HepG2 (cell line): ENCODE data around the gene PCCB. TPM values are rescaled to one million over a fixed set of nuclear protein-coding genes. Genes with fewer than 3 reads are reported as not detected.

ENCODE experiments used
- ARID2 ChIP-seq: sonication (generic); formaldehyde crosslinking; IDR thresholded peaks from 2 replicates; pipeline ENCODE4 v1.8.1; 2022; ENCODE audit warnings: mild to moderate bottlenecking, missing genetic modification reagents, borderline replicate concordance
- ATAD3A ChIP-seq: sonication (generic); formaldehyde crosslinking; IDR thresholded peaks from 2 replicates; pipeline ENCODE4 v1.4.0; 2020; ENCODE audit warnings: missing genetic modification reagents
- CBX1 ChIP-seq: IDR thresholded peaks from one replicate; pipeline ENCODE4 v1.6.1; 2016; ENCODE audit warnings: antibody characterized with exemption, low read depth
- CENPT ChIP-seq: sonication (generic); formaldehyde crosslinking; IDR thresholded peaks from 2 replicates; pipeline ENCODE4 v1.8.0; 2022; ENCODE audit warnings: low read depth, mild to moderate bottlenecking, moderate library complexity, missing genetic modification reagents
- HINFP ChIP-seq: sonication (generic); formaldehyde crosslinking; IDR thresholded peaks from 2 replicates; pipeline ENCODE4 v1.4.0; 2020; ENCODE audit warnings: low read depth, mild to moderate bottlenecking, missing genetic modification reagents
- HNRNPK ChIP-seq: fragments of 200-400 bp; formaldehyde crosslinking; IDR thresholded peaks from 2 replicates; pipeline ENCODE4 v1.6.1; 2018; ENCODE audit warnings: low read length, low read depth, moderate library complexity, mild to moderate bottlenecking; ENCODE audit not compliant: poor library complexity, severe bottlenecking
- HOXA3 ChIP-seq: sonication (generic); formaldehyde crosslinking; IDR thresholded peaks from 2 replicates; pipeline ENCODE4 v1.5.0; 2020; ENCODE audit warnings: missing genetic modification reagents
- MIER3 ChIP-seq: IDR thresholded peaks from 2 replicates; pipeline ENCODE4 v1.6.1; 2016; ENCODE audit warnings: missing compliant biosample characterization, borderline replicate concordance
- PRPF4 ChIP-seq: fragments of 200-400 bp; formaldehyde crosslinking; IDR thresholded peaks from 2 replicates; pipeline ENCODE4 v1.6.1; 2016; ENCODE audit warnings: low read length, low read depth; ENCODE audit not compliant: poor library complexity, severe bottlenecking
- REL ChIP-seq: sonication (generic); formaldehyde crosslinking; conservative IDR thresholded peaks from 2 replicates; pipeline ENCODE4 v1.8.0; 2022; ENCODE audit warnings: mild to moderate bottlenecking, missing genetic modification reagents, moderate library complexity
- RXRB ChIP-seq: IDR thresholded peaks from 2 replicates; pipeline ENCODE4 v1.6.1; 2016; ENCODE audit warnings: borderline replicate concordance, missing genetic modification reagents, missing compliant biosample characterization
- SMYD3 ChIP-seq: sonication (generic); formaldehyde crosslinking; IDR thresholded peaks from 2 replicates; pipeline ENCODE4 v1.8.1; 2023; ENCODE audit warnings: mild to moderate bottlenecking, missing genetic modification reagents
- SUZ12 ChIP-seq: fragments of 150-350 bp; IDR thresholded peaks from 2 replicates; pipeline ENCODE4 v1.6.1; 2014; ENCODE audit warnings: low read depth, low read length
- TBX2 ChIP-seq: sonication (generic); formaldehyde crosslinking; IDR thresholded peaks from 2 replicates; pipeline ENCODE4 v1.5.0; 2020; ENCODE audit warnings: missing genetic modification reagents, mild to moderate bottlenecking, borderline replicate concordance
- TP53 ChIP-seq: sonication (generic); formaldehyde crosslinking; conservative IDR thresholded peaks from 2 replicates; pipeline ENCODE4 v1.4.0; 2020; ENCODE audit warnings: missing genetic modification reagents
- YY1 ChIP-seq: IDR thresholded peaks from 2 replicates; pipeline ENCODE4 v1.6.1; 2011; ENCODE audit warnings: low read length, low read depth, moderate library complexity, mild to moderate bottlenecking; ENCODE audit not compliant: insufficient read depth, insufficient replicate concordance
- ZFP90 ChIP-seq: sonication (generic); formaldehyde crosslinking; IDR thresholded peaks from 2 replicates; pipeline ENCODE4 v1.8.0; 2022; ENCODE audit warnings: missing genetic modification reagents, mild to moderate bottlenecking, inconsistent platforms, borderline replicate concordance
- ZNF17 ChIP-seq: sonication (generic); formaldehyde crosslinking; IDR thresholded peaks from 2 replicates; pipeline ENCODE4 v1.5.0; 2020; ENCODE audit warnings: mild to moderate bottlenecking, missing genetic modification reagents
- ZNF24 ChIP-seq: fragments of 450-650 bp; IDR thresholded peaks from 2 replicates; pipeline ENCODE4 v1.6.1; 2017; ENCODE audit warnings: antibody characterized with exemption, mild to moderate bottlenecking
- ZNF282 ChIP-seq: fragments of 450-650 bp; IDR thresholded peaks from 2 replicates; pipeline ENCODE4 v1.6.1; 2018; ENCODE audit not compliant: partially characterized antibody
- ZNF333 ChIP-seq: sonication (generic); formaldehyde crosslinking; IDR thresholded peaks from 2 replicates; pipeline ENCODE4 v1.4.0; 2020; ENCODE audit warnings: mild to moderate bottlenecking, missing genetic modification reagents, borderline replicate concordance
- ZNF34 ChIP-seq: sonication (generic); formaldehyde crosslinking; IDR thresholded peaks from 2 replicates; pipeline ENCODE4 v1.4.0; 2020; ENCODE audit warnings: mild to moderate bottlenecking, missing genetic modification reagents, borderline replicate concordance
- ZNF441 ChIP-seq: sonication (generic); formaldehyde crosslinking; IDR thresholded peaks from 2 replicates; pipeline ENCODE4 v1.7.0; 2021; ENCODE audit warnings: missing genetic modification reagents, borderline replicate concordance
- ZNF503 ChIP-seq: sonication (generic); formaldehyde crosslinking; IDR thresholded peaks from 2 replicates; pipeline ENCODE4 v1.4.0; 2020; ENCODE audit warnings: missing genetic modification reagents
- ZNF562 ChIP-seq: sonication (generic); formaldehyde crosslinking; IDR thresholded peaks from 2 replicates; pipeline ENCODE4 v1.8.0; 2022; ENCODE audit warnings: missing genetic modification reagents, borderline replicate concordance
- ZNF605 ChIP-seq: sonication (generic); formaldehyde crosslinking; IDR thresholded peaks from 2 replicates; pipeline ENCODE4 v1.8.0; 2022; ENCODE audit warnings: mild to moderate bottlenecking, missing genetic modification reagents
- ZNF619 ChIP-seq: sonication (generic); formaldehyde crosslinking; IDR thresholded peaks from 2 replicates; pipeline ENCODE4 v1.4.0; 2020; ENCODE audit warnings: mild to moderate bottlenecking, missing genetic modification reagents
- ZNF788 ChIP-seq: sonication (generic); formaldehyde crosslinking; IDR thresholded peaks from 2 replicates; pipeline ENCODE4 v1.5.0; 2020; ENCODE audit warnings: mild to moderate bottlenecking, missing genetic modification reagents, borderline replicate concordance
- polyA plus RNA-seq, 8 experiments: library from polyadenylated mRNA; depleted of rRNA in 3 of 8; stranded (reverse) in 7 of 8; unstranded in 1 of 8; fragments of >200 nt; fragmentation: Illumina TruSeq in 4 of 8; extraction: Trizol in 4 of 8; gene quantifications; 2 replicates each; pipeline versions ENCODE4 v1.2.1 to v1.2.3, GENCODE V29; 2011 to 2016; ENCODE audit warnings: low read depth in 4 of 8, missing spikeins in 1 of 8, mixed read lengths in 1 of 8; ENCODE audit not compliant: insufficient read depth in 1 of 8
- total RNA-seq, 5 experiments: library from RNA; depleted of rRNA; stranded (reverse); fragments of >200 nt; fragmentation: Illumina TruSeq; extraction: Trizol; gene quantifications; 2 replicates each; pipeline ENCODE4 v1.2.3, GENCODE V29; 2016; ENCODE audit warnings: low read depth in 1 of 5

The PCCB gene
- total and polyA plus RNA-seq, 2 of the 13 experiments (the other 11 are each of a cell fraction or from before 2014, with no cell fraction given), result 84.1 to 88.7 TPM

- TF ChIP-seq CENPT (CRISPR knock-in tag) (no peak), ZNF562 (CRISPR knock-in tag) (no peak), ZNF24 (no peak), YY1 (peak; percentile 97), TBX2 (peak; percentile 79), ATAD3A (no peak), RXRB (CRISPR knock-in tag) (peak; percentile 41; the same call in 1 of the 2 replicates), CBX1 (no peak), HINFP (CRISPR knock-in tag) (peak; percentile 82; the same call in 1 of the 2 replicates), SUZ12 (no peak), SMYD3 (peak; percentile 14), MIER3 (CRISPR knock-in tag) (peak; percentile 53; the same call in 1 of the 2 replicates), ZNF503 (CRISPR knock-in tag) (0 out of 2 replicates have a peak, but pooled peaks have one; percentile 31), ZNF605 (peak; percentile 55; the same call in 1 of the 2 replicates), HOXA3 (CRISPR knock-in tag) (peak; percentile 97), ZNF788 (CRISPR knock-in tag) (peak; percentile 83; the same call in 1 of the 2 replicates), ZFP90 (CRISPR knock-in tag) (0 out of 2 replicates have a peak, but pooled peaks have one; percentile 70), HNRNPK (no peak), ZNF34 (CRISPR knock-in tag) (no peak; the same call in 1 of the 2 replicates), ZNF333 (CRISPR knock-in tag) (peak; percentile 94; the same call in 1 of the 2 replicates), ZNF17 (no peak), TP53 (CRISPR knock-in tag) (no peak), ARID2 (0 out of 2 replicates have a peak, but pooled peaks have one; percentile 13), REL (no peak), ZNF441 (peak; percentile 39; the same call in 1 of the 2 replicates), ZNF619 (no peak), PRPF4 (no peak), ZNF282 (no peak)
These were observed at the start of gene PCCB (continued) for GRCh38 chr3:136250059-136250902.
